Suppressor macrophage treated with lipopolysaccharide for 4 hours (primary cell): ENCODE results near the gene GIGYF2.

Experiments
- DNase-seq: peaks from one replicate; pipeline ENCODE4 v3.0.0-alpha.2; 2020

GIGYF2 gene

GRCh38 chr2:232883116-232883721 is 186.1 kb downstream of the GIGYF2 start:
- DNase-seq, result no peak

- no peak for DNase-seq
Measured at GRCh38 chr2:232884001-232884421, 186.9 kb downstream of the GIGYF2 start.

- no peak for DNase-seq
Measured at GRCh38 chr2:232884549-232885263, 187.6 kb downstream of the GIGYF2 start.

- no peak for DNase-seq
Measured at GRCh38 chr2:232885264-232885961, 188.3 kb downstream of the GIGYF2 start.

- DNase-seq, result no peak
Measured at GRCh38 chr2:232886176-232886575, 189.0 kb downstream of the GIGYF2 start.

GRCh38 chr2:232886632-232887031 is 189.5 kb downstream of the GIGYF2 start:
- DNase-seq, result no peak

GRCh38 chr2:232887171-232887850 is 190.2 kb downstream of the GIGYF2 start:
- no peak for DNase-seq

- no peak for DNase-seq
Measured at GRCh38 chr2:232888099-232888836, 191.1 kb downstream of the GIGYF2 start.

GRCh38 chr2:232888839-232889529 is 191.9 kb downstream of the GIGYF2 start:
- no peak for DNase-seq

GRCh38 chr2:232889876-232890401 is 192.8 kb downstream of the GIGYF2 start:
- no peak for DNase-seq

GRCh38 chr2:232890536-232890895 is 193.4 kb downstream of the GIGYF2 start:
- DNase-seq, result no peak

- no peak for DNase-seq
Measured at GRCh38 chr2:232890896-232891601, 193.9 kb downstream of the GIGYF2 start.

GRCh38 chr2:232891621-232892071 is 194.5 kb downstream of the GIGYF2 start:
- no peak for DNase-seq

- DNase-seq, result no peak
Measured at GRCh38 chr2:232892221-232892620, 195.1 kb downstream of the GIGYF2 start.

- DNase-seq, result no peak
Measured at GRCh38 chr2:232892843-232893242, 195.7 kb downstream of the GIGYF2 start.

- no peak for DNase-seq
Measured at GRCh38 chr2:232893834-232894233, 196.7 kb downstream of the GIGYF2 start.

GRCh38 chr2:232894251-232894650 is 197.1 kb downstream of the GIGYF2 start:
- DNase-seq, result no peak

GRCh38 chr2:232894746-232895145 is 197.6 kb downstream of the GIGYF2 start:
- DNase-seq, result no peak

GRCh38 chr2:232896111-232896510 is 199.0 kb downstream of the GIGYF2 start:
- no peak for DNase-seq

- no peak for DNase-seq
Measured at GRCh38 chr2:232896720-232897597, 199.8 kb downstream of the GIGYF2 start.
